Suprapubic skin (tissue), 4 donors: Measurements from ENCODE around the gene SIGLEC5. TPM values are rescaled to one million over a fixed set of nuclear protein-coding genes. Genes with fewer than 3 reads are reported as not detected.

Source experiments
- DNase-seq, 2 donors: peaks; one replicate each; pipeline ENCODE4 v3.0.0-alpha.2; 2019; ENCODE audit warnings: low spot score in 2 of 2
- H3K27ac ChIP-seq: fragments of 200-600 bp; sonication (generic); one replicate; pipeline ENCODE4 v1.5.1; 2019
- H3K27me3 ChIP-seq: fragments of 200-600 bp; sonication (generic); one replicate; pipeline ENCODE4 v1.5.1; 2019
- H3K36me3 ChIP-seq: fragments of 200-600 bp; sonication (generic); one replicate; pipeline ENCODE4 v1.5.1; 2019
- H3K4me1 ChIP-seq: fragments of 200-600 bp; sonication (generic); one replicate; pipeline ENCODE4 v1.5.1; 2019
- H3K4me3 ChIP-seq: fragments of 200-600 bp; sonication (generic); one replicate; pipeline ENCODE4 v1.5.1; 2019; ENCODE audit warnings: mild to moderate bottlenecking
- H3K9me3 ChIP-seq: fragments of 200-600 bp; sonication (generic); one replicate; pipeline ENCODE4 v1.5.1; 2019
- EP300 ChIP-seq: sonication (generic); formaldehyde crosslinking; IDR thresholded peaks from one replicate; pipeline ENCODE4 v1.6.1; 2017; ENCODE audit warnings: antibody characterized with exemption
- POLR2A ChIP-seq, 2 donors: fragments of 450-650 bp; IDR thresholded peaks; one replicate each; pipeline ENCODE4 v1.6.1; 2017; ENCODE audit warnings: antibody characterized with exemption in 2 of 2, mild to moderate bottlenecking in 2 of 2, moderate library complexity in 2 of 2
- POLR2AphosphoS5 ChIP-seq, 3 donors: sonication (generic); formaldehyde crosslinking; IDR thresholded peaks; one replicate each; pipeline ENCODE4 v1.6.1; 2017; ENCODE audit warnings: antibody characterized with exemption in 3 of 3
- WGBS: methylation state at CpG from one replicate; pipeline ENCODE4 v1.1.5; 2018; 5-methylcytosine and 5-hydroxymethylcytosine counted together
- total RNA-seq, 4 donors: library from RNA; depleted of rRNA; stranded (reverse); fragments of >200 nt; gene quantifications; one replicate each; pipeline ENCODE4 v1.1.0, GENCODE V29; 2016
- TF ChIP-seq, protein P1 (sequence below), 2 donors: fragments of 200-600 bp in 1 of 2; fragments of 450-650 bp in 1 of 2; sonication (generic) in 1 of 2; IDR thresholded peaks; one replicate each; pipeline ENCODE4 v1.5.1; 2016 to 2019; ENCODE audit warnings: antibody characterized with exemption in 2 of 2, mild to moderate bottlenecking in 1 of 2, moderate library complexity in 1 of 2

Gene SIGLEC5
- total RNA-seq, 4 donors from 2014 or later = 0.38 TPM; not detected in 3

GRCh38 chr19:51571599-51571998, 58.6 kb downstream of the SIGLEC5 start:
- no peak for DNase-seq
- H3K36me3 ChIP-seq = peaks cover 6% of the 10 kb centered on the region
- TF ChIP-seq EP300 (no peak), POLR2A (IDR thresholded peaks at IDR 0.05) (no peak), POLR2AphosphoS5 (IDR thresholded peaks at IDR 0.05) (no peak)
- TF ChIP-seq, protein P1, sequence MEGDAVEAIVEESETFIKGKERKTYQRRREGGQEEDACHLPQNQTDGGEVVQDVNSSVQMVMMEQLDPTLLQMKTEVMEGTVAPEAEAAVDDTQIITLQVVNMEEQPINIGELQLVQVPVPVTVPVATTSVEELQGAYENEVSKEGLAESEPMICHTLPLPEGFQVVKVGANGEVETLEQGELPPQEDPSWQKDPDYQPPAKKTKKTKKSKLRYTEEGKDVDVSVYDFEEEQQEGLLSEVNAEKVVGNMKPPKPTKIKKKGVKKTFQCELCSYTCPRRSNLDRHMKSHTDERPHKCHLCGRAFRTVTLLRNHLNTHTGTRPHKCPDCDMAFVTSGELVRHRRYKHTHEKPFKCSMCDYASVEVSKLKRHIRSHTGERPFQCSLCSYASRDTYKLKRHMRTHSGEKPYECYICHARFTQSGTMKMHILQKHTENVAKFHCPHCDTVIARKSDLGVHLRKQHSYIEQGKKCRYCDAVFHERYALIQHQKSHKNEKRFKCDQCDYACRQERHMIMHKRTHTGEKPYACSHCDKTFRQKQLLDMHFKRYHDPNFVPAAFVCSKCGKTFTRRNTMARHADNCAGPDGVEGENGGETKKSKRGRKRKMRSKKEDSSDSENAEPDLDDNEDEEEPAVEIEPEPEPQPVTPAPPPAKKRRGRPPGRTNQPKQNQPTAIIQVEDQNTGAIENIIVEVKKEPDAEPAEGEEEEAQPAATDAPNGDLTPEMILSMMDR (IDR thresholded peaks at IDR 0.05) = no peak
- no peak overlapping the region for H3K27ac ChIP-seq
- H3K9me3 ChIP-seq = no peaks in the 10 kb centered on the region
- peak overlapping the region; percentile 72 for H3K4me3 ChIP-seq
- 5% methylated on average over 8 of the region's 8 CpGs for WGBS
- H3K27me3 ChIP-seq = peaks cover 8% of the 10 kb centered on the region
- peaks cover 19% of the 10 kb centered on the region for H3K4me1 ChIP-seq

GRCh38 chr19:51570962-51571575, 59.1 kb downstream of the SIGLEC5 start, which contains the start of gene ZNF175:
Gene ZNF175, plus strand, starts transcription at chr19:51571283. Its CDS starts 2,047 bp downstream, at chr19:51573330.
- 1% methylated on average over 30 of the region's 30 CpGs for WGBS
- peak within 1 kb of the TSS; percentile 39 for H3K27ac ChIP-seq
- DNase-seq = peak; percentile 91 to 96

DNA sequence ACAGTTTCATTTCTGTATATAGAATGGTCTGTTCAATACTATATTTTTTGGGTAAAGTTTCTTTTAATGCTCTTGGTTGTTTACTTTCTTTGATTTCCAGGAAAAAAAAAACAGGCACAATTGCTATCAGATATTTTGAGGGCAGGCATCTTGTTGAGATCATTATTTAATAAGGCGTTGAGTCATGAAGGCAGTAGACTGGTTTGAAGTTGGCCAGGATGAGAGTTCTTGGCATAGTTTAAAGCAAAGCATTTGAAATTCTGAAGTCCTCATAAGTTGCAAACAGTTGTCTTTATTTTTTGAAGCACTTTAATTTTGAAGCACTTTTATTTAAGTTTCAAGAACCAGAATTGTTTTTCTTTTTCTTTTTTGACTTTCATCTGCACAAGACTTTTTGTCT, 61.7 kb downstream of the SIGLEC5 start:
- Histone ChIP-seq H3K4me3 (no peak overlapping the region), H3K27me3 (peaks cover 32% of the 10 kb centered on the region), H3K27ac (no peak overlapping the region), H3K9me3 (no peaks in the 10 kb centered on the region), H3K36me3 (no peaks in the 10 kb centered on the region), H3K4me1 (peaks cover 19% of the 10 kb centered on the region)
- DNase-seq = no peak
- WGBS = 77% methylated on average over 1 of the region's 1 CpG
- TF ChIP-seq POLR2A (IDR thresholded peaks at IDR 0.05) = no peak
- TF ChIP-seq, protein P1 (IDR thresholded peaks at IDR 0.05) = no peak
- no peak for TF ChIP-seq EP300
- TF ChIP-seq POLR2AphosphoS5 (IDR thresholded peaks at IDR 0.05) = no peak

More at GRCh38 chr19:51570962-51571575, 59.1 kb downstream of the SIGLEC5 start, which contains the start of gene ZNF175:
- peaks cover 19% of the 10 kb centered on the region for H3K4me1 ChIP-seq
- TF ChIP-seq POLR2AphosphoS5 (IDR thresholded peaks at IDR 0.05) (peak in 2 of 3 donors; percentile 58 to 74), EP300 (no peak)
- peaks cover 6% of the 10 kb centered on the region for H3K36me3 ChIP-seq
- H3K27me3 ChIP-seq = peaks cover 12% of the 10 kb centered on the region
- H3K9me3 ChIP-seq = no peaks in the 10 kb centered on the region
- peak within 1 kb of the TSS; percentile 72 for H3K4me3 ChIP-seq

- TF ChIP-seq EP300 = no peak
- no peak for TF ChIP-seq POLR2A (IDR thresholded peaks at IDR 0.05)
- TF ChIP-seq, protein P1 (IDR thresholded peaks at IDR 0.05) = no peak
- TF ChIP-seq POLR2AphosphoS5 (IDR thresholded peaks at IDR 0.05) = no peak
- Histone ChIP-seq H3K27ac (no peak overlapping the region), H3K36me3 (no peaks in the 10 kb centered on the region), H3K27me3 (peaks cover 34% of the 10 kb centered on the region), H3K4me3 (no peak overlapping the region), H3K9me3 (no peaks in the 10 kb centered on the region), H3K4me1 (peaks cover 12% of the 10 kb centered on the region)
- WGBS = 83% methylated on average over 4 of the region's 4 CpGs
- DNase-seq = no peak
Measured at GRCh38 chr19:51567583-51567982, 62.6 kb downstream of the SIGLEC5 start.

GRCh38 chr19:51566489-51567100, 63.6 kb downstream of the SIGLEC5 start:
- Histone ChIP-seq H3K27ac (no peak overlapping the region), H3K27me3 (peaks cover 35% of the 10 kb centered on the region), H3K9me3 (no peaks in the 10 kb centered on the region), H3K4me3 (no peak overlapping the region), H3K36me3 (no peaks in the 10 kb centered on the region), H3K4me1 (peaks cover 4% of the 10 kb centered on the region)
- no peak for DNase-seq
- WGBS = 63% methylated on average over 8 of the region's 8 CpGs
- no peak for TF ChIP-seq EP300

GRCh38 chr19:51565583-51565982, 64.6 kb downstream of the SIGLEC5 start:
- Histone ChIP-seq H3K27me3 (peaks cover 38% of the 10 kb centered on the region), H3K9me3 (no peaks in the 10 kb centered on the region), H3K4me3 (no peak overlapping the region), H3K36me3 (no peaks in the 10 kb centered on the region), H3K27ac (no peak overlapping the region), H3K4me1 (no peaks in the 10 kb centered on the region)
- DNase-seq = no peak
- WGBS = 57% methylated on average over 4 of the region's 4 CpGs
- no peak for TF ChIP-seq EP300
